GM23338 (cell line): ENCODE measurements around the gene B4GALNT2. TPM values are rescaled to one million over a fixed set of nuclear protein-coding genes. Genes with fewer than 3 reads are reported as not detected.

Experiments
- ATAC-seq: fragments of 200-7000 bp; cut with Tn5 transposase; 3 replicates; pipeline ENCODE4 v1.9.1; 2020
- DNase-seq: peaks from one replicate; pipeline ENCODE4 v3.0.0-alpha.2; 2015; ENCODE audit warnings: low spot score
- H2AFZ ChIP-seq: fragments of 200-600 bp; sonication (generic); 2 replicates; pipeline ENCODE4 v1.8.0; 2016; ENCODE audit warnings: antibody characterized with exemption, mild to moderate bottlenecking, moderate library complexity
- H3F3A ChIP-seq: fragments of 200-600 bp; sonication (generic); replicated peaks from 2 replicates; pipeline ENCODE4 v1.8.0; 2017; ENCODE audit warnings: antibody characterized with exemption, mixed run types, low read depth
- H3K27ac ChIP-seq: fragments of 200-600 bp; sonication (generic); 2 replicates; pipeline ENCODE4 v1.6.1; 2016; ENCODE audit warnings: low read depth
- H3K27me3 ChIP-seq: fragments of 200-600 bp; sonication (generic); 2 replicates; pipeline ENCODE4 v1.8.0; 2016; ENCODE audit warnings: mild to moderate bottlenecking, mixed run types, moderate library complexity; ENCODE audit not compliant: insufficient read depth
- H3K36me3 ChIP-seq: fragments of 200-600 bp; sonication (generic); 2 replicates; pipeline ENCODE4 v1.8.0; 2016; ENCODE audit warnings: mild to moderate bottlenecking; ENCODE audit not compliant: insufficient read depth
- H3K4me1 ChIP-seq: fragments of 200-600 bp; sonication (generic); 2 replicates; pipeline ENCODE4 v1.8.0; 2016; ENCODE audit warnings: mild to moderate bottlenecking, moderate library complexity; ENCODE audit not compliant: insufficient read depth
- H3K4me2 ChIP-seq: fragments of 200-600 bp; sonication (generic); 2 replicates; pipeline ENCODE4 v1.7.1; 2017; ENCODE audit warnings: mixed run types
- H3K4me3 ChIP-seq: fragments of 200-600 bp; sonication (generic); 2 replicates; pipeline ENCODE4 v1.6.1; 2016; ENCODE audit warnings: mixed run types
- H3K79me2 ChIP-seq: fragments of 200-600 bp; sonication (generic); replicated peaks from 2 replicates; pipeline ENCODE4 v1.8.0; 2017; ENCODE audit warnings: mild to moderate bottlenecking; ENCODE audit not compliant: insufficient read depth
- H3K9me2 ChIP-seq: fragments of 200-600 bp; sonication (generic); 2 replicates; pipeline ENCODE4 v1.8.0; 2017; ENCODE audit not compliant: insufficient read depth
- H4K20me1 ChIP-seq: fragments of 200-600 bp; sonication (generic); replicated peaks from 2 replicates; pipeline ENCODE4 v1.8.0; 2017; ENCODE audit warnings: mild to moderate bottlenecking; ENCODE audit not compliant: insufficient read depth
- H3K27ac Mint-ChIP-seq: 2 replicates; pipeline ENCODE4 v1.8.0; 2020; ENCODE audit warnings: inconsistent platforms, mild to moderate bottlenecking, moderate library complexity, mixed read lengths
- H3K27me3 Mint-ChIP-seq: 3 replicates; pipeline ENCODE4 v1.8.0; 2022; ENCODE audit warnings: low read depth, mild to moderate bottlenecking, moderate library complexity, mixed read lengths, inconsistent platforms; ENCODE audit not compliant: insufficient read depth, poor library complexity
- H3K36me3 Mint-ChIP-seq: 3 replicates; pipeline ENCODE4 v1.8.0; 2021; ENCODE audit warnings: low read depth, mild to moderate bottlenecking, inconsistent platforms, moderate library complexity, mixed read lengths
- H3K4me1 Mint-ChIP-seq: 3 replicates; pipeline ENCODE4 v1.8.0; 2020; ENCODE audit warnings: mild to moderate bottlenecking, inconsistent platforms, mixed read lengths
- H3K4me3 Mint-ChIP-seq: 3 replicates; pipeline ENCODE4 v1.8.0; 2021; ENCODE audit warnings: moderate library complexity, mild to moderate bottlenecking, inconsistent platforms, mixed read lengths
- H3K9me3 Mint-ChIP-seq: 3 replicates; pipeline ENCODE4 v1.8.0; 2020; ENCODE audit warnings: moderate library complexity, mild to moderate bottlenecking, inconsistent platforms, mixed read lengths
- CREB1 ChIP-seq: fragments of 250-450 bp; sonication (Bioruptor Pico); IDR thresholded peaks from 2 replicates; pipeline ENCODE4 v1.5.0; 2020; ENCODE audit warnings: low read depth, mild to moderate bottlenecking, moderate library complexity
- ETS1 ChIP-seq: IDR thresholded peaks from 2 replicates; pipeline ENCODE4 v1.6.1; 2016; ENCODE audit warnings: antibody characterized with exemption
- EZH2 ChIP-seq: fragments of 200-600 bp; sonication (generic); IDR thresholded peaks from one replicate; pipeline ENCODE4 v1.8.0; 2017; ENCODE audit warnings: antibody characterized with exemption, mild to moderate bottlenecking, low read depth; ENCODE audit not compliant: unreplicated experiment
- EZH2phosphoT487 ChIP-seq: fragments of 200-600 bp; sonication (generic); IDR thresholded peaks from one replicate; pipeline ENCODE4 v1.8.1; 2018; ENCODE audit warnings: antibody characterized with exemption; ENCODE audit not compliant: unreplicated experiment
- REST ChIP-seq: IDR thresholded peaks from one replicate; pipeline ENCODE4 v1.6.1; 2018; ENCODE audit warnings: antibody characterized with exemption; ENCODE audit not compliant: unreplicated experiment
- ZNF331 ChIP-seq: fragments of 250-450 bp; sonication (Bioruptor Pico); IDR thresholded peaks from 2 replicates; pipeline ENCODE4 v1.5.0; 2020; ENCODE audit warnings: low read depth, mild to moderate bottlenecking, moderate library complexity
- polyA plus RNA-seq: library from polyadenylated mRNA; unstranded; fragments of >200 nt; fragmentation: Nextera tagmentation; extraction: Ambion mirVana; gene quantifications from 2 replicates; pipeline ENCODE4 v1.2.1, GENCODE V29; 2016
- total RNA-seq: library from RNA; depleted of rRNA; stranded (reverse); fragments of >200 nt; shearing (Covaris generic); gene quantifications from 2 replicates; pipeline ENCODE4 v1.2.3, GENCODE V29; 2014

Gene B4GALNT2
- total and polyA plus RNA-seq, 2 experiments from 2014 or later: not detected

- H3F3A ChIP-seq: no peaks in the 10 kb centered on the region
- H4K20me1 ChIP-seq: no peaks in the 10 kb centered on the region
- H3K36me3 ChIP-seq: no peaks in the 10 kb centered on the region
- H3K27ac Mint-ChIP-seq: no peak overlapping the region
- peaks cover 5% of the 10 kb centered on the region for H3K4me1 ChIP-seq
- ATAC-seq (no peak), DNase-seq (no peak)
- no peak overlapping the region for H3K27ac ChIP-seq
- peaks cover 14% of the 10 kb centered on the region for H3K4me1 Mint-ChIP-seq
- H3K4me2 ChIP-seq: no peak overlapping the region
- peaks cover 7% of the 10 kb centered on the region for H3K27me3 Mint-ChIP-seq
- H3K9me2 ChIP-seq: no peaks in the 10 kb centered on the region
- no peaks in the 10 kb centered on the region for H3K9me3 Mint-ChIP-seq
- no peaks in the 10 kb centered on the region for H3K79me2 ChIP-seq
- H3K4me3 Mint-ChIP-seq: no peak overlapping the region
- no peak for TF ChIP-seq ETS1
- TF ChIP-seq EZH2: no peak
- TF ChIP-seq REST: no peak
- no peak for TF ChIP-seq CREB1
- no peaks in the 10 kb centered on the region for H3K36me3 Mint-ChIP-seq
- no peak overlapping the region for H3K4me3 ChIP-seq
- no peaks in the 10 kb centered on the region for H3K27me3 ChIP-seq
- H2AFZ ChIP-seq: no peak overlapping the region
Observed at GRCh38 chr17:49085565-49086315, 46.8 kb upstream of the B4GALNT2 start.

GRCh38 chr17:49086316-49086605 is 46.3 kb upstream of the B4GALNT2 start:
- Histone ChIP-seq H3K4me2 (no peak overlapping the region), H2AFZ (no peak overlapping the region), H4K20me1 (no peaks in the 10 kb centered on the region), H3K27me3 (no peaks in the 10 kb centered on the region), H3K9me2 (no peaks in the 10 kb centered on the region), H3K79me2 (no peaks in the 10 kb centered on the region), H3K4me3 (no peak overlapping the region), H3K4me1 (peaks cover 5% of the 10 kb centered on the region), H3K27ac (no peak overlapping the region), H3F3A (no peaks in the 10 kb centered on the region), H3K36me3 (no peaks in the 10 kb centered on the region)
- Mint-ChIP-seq H3K27me3 (peaks cover 7% of the 10 kb centered on the region), H3K4me3 (no peak overlapping the region), H3K4me1 (peaks cover 14% of the 10 kb centered on the region), H3K36me3 (no peaks in the 10 kb centered on the region), H3K27ac (no peak overlapping the region), H3K9me3 (no peaks in the 10 kb centered on the region; the same call in 2 of the 3 replicates)
- DNase-seq (no peak), ATAC-seq (no peak; the same call in 2 of the 3 replicates)
- TF ChIP-seq EZH2phosphoT487 (no peak), REST (no peak), ZNF331 (CRISPR knock-in tag) (no peak)
